CD4-positive, alpha-beta T cell treated with Interleukin-17A for 1 hour (primary cell): ENCODE results near the gene TMPRSS9.
"Not testable (repeated sequence)": the region's sequence is repeated elsewhere in the genome, so short reads cannot be mapped to it uniquely, and the experiment has no call there.

Source experiments
- DNase-seq: peaks from one replicate; pipeline ENCODE4 v3.0.0-alpha.2; 2020

TMPRSS9 gene

GRCh38 chr19:2395293-2395829 is 35.3 kb downstream of the TMPRSS9 start:
- not testable (repeated sequence) for DNase-seq

GRCh38 chr19:2397173-2397572 is 37.1 kb downstream of the TMPRSS9 start:
- DNase-seq: not testable (repeated sequence)

- DNase-seq: no peak
Observed at GRCh38 chr19:2398735-2399305, 38.8 kb downstream of the TMPRSS9 start.

GRCh38 chr19:2399582-2399981 is 39.5 kb downstream of the TMPRSS9 start:
- no peak for DNase-seq

GRCh38 chr19:2408247-2408646 is 48.2 kb downstream of the TMPRSS9 start:
- DNase-seq: no peak

- no peak for DNase-seq
Observed at GRCh38 chr19:2409352-2409912, 49.4 kb downstream of the TMPRSS9 start.

GRCh38 chr19:2410023-2410422 is 50.0 kb downstream of the TMPRSS9 start:
- no peak for DNase-seq

GRCh38 chr19:2411709-2412108 is 51.6 kb downstream of the TMPRSS9 start:
- DNase-seq: no peak

- DNase-seq: no peak
Observed at GRCh38 chr19:2412449-2412848, 52.4 kb downstream of the TMPRSS9 start.

GRCh38 chr19:2413159-2413558 is 53.1 kb downstream of the TMPRSS9 start:
- DNase-seq: no peak

GRCh38 chr19:2413629-2414028 is 53.6 kb downstream of the TMPRSS9 start:
- no peak for DNase-seq

- DNase-seq: no peak
Observed at GRCh38 chr19:2415281-2415972, 55.4 kb downstream of the TMPRSS9 start.

GRCh38 chr19:2415973-2416319 is 55.9 kb downstream of the TMPRSS9 start:
- no peak for DNase-seq

- DNase-seq: no peak
Observed at GRCh38 chr19:2416321-2417097, 56.4 kb downstream of the TMPRSS9 start.

GRCh38 chr19:2417436-2417835 is 57.4 kb downstream of the TMPRSS9 start:
- DNase-seq: not testable (repeated sequence)

GRCh38 chr19:2417881-2418406 is 57.9 kb downstream of the TMPRSS9 start:
- DNase-seq: no peak

- DNase-seq: no peak
Observed at GRCh38 chr19:2419754-2420153, 59.7 kb downstream of the TMPRSS9 start.

- DNase-seq: no peak
Observed at GRCh38 chr19:2420490-2420889, 60.4 kb downstream of the TMPRSS9 start.

- no peak for DNase-seq
Observed at GRCh38 chr19:2421581-2422306, 61.7 kb downstream of the TMPRSS9 start.

GRCh38 chr19:2423071-2423914 is 63.2 kb downstream of the TMPRSS9 start:
- DNase-seq: no peak

GRCh38 chr19:2423915-2424685 is 64.0 kb downstream of the TMPRSS9 start:
- no peak for DNase-seq
